Mucosa of descending colon (tissue), 3 donors: Measurements from ENCODE around the gene HUNK. TPM values are rescaled to one million over a fixed set of nuclear protein-coding genes. Genes with fewer than 3 reads are reported as not detected.

Experiments
- ATAC-seq: fragments of 200-7000 bp; cut with Tn5 transposase; one replicate; pipeline ENCODE4 v1.9.1; 2020; ENCODE audit warnings: mild to moderate bottlenecking, moderate library complexity
- DNase-seq, 3 donors: peaks; one replicate each; pipeline ENCODE4 v3.0.0-alpha.2; 2020
- H3K36me3 ChIP-seq: fragments of 200-600 bp; one replicate; pipeline ENCODE4 v1.8.0; 2021; ENCODE audit warnings: low read depth, mild to moderate bottlenecking
- H3K4me1 ChIP-seq: fragments of 200-600 bp; one replicate; pipeline ENCODE4 v1.8.0; 2021; ENCODE audit warnings: low read depth, mild to moderate bottlenecking
- H3K4me3 ChIP-seq: fragments of 200-600 bp; one replicate; pipeline ENCODE4 v1.8.0; 2021; ENCODE audit warnings: mild to moderate bottlenecking
- H3K9me3 ChIP-seq: fragments of 200-600 bp; one replicate; pipeline ENCODE4 v1.8.0; 2021; ENCODE audit warnings: mild to moderate bottlenecking
- intact Hi-C, 2 donors: fragments of 100-400 bp; cut with DNase I in 1 of 2; cut with micrococcal nuclease in 1 of 2; formaldehyde crosslinking; loops; one replicate each; pipeline versions ENCODE4 v1.11.0 to v1.11.1; 2022; cut with DNase I, micrococcal nuclease
- total RNA-seq, 3 donors: library from RNA; stranded (reverse); fragmentation: NEBNext Ultra II Directional in 2 of 3; extraction: Animal tissue kit (Norgen Biotek cat#: 25700) in 2 of 3; gene quantifications; one replicate each; pipeline versions ENCODE4 v1.2.1 to v1.2.4, GENCODE V29; 2021 to 2023
- TF ChIP-seq, protein P1 (sequence below): fragments of 200-600 bp; IDR thresholded peaks from one replicate; pipeline ENCODE4 v1.8.0; 2022; ENCODE audit warnings: antibody characterized with exemption, mild to moderate bottlenecking
- donor health status: DM: no; HTN: no; CAD: no; lungs with moderate emphysema.
- donor health status: DM: no; HTN: no; CAD: no.
- donor health status: DM: no; HTN: yes; CAD: no.

Gene HUNK
- total RNA-seq, 3 donors from 2014 or later: 3.8 to 12.3 (median 11.0) TPM

DNA sequence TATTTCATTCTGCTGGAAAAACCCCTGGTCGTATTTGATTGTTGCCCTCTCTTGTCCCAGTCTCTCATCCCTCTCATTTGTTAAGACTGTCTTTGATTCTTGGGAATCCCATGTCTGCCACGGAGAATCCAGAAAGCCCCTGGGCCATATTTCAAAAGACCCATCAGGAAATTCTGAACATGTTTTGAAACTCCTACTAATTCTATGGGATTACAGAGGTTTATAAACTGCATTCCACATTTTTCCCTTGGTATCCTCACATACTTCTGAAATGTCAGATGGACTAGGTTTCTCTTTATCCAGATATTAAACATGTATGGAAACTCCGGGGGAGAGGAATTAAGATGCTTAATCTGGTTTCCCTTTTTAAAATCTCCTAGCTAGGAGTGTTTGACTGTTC lies 80.0 kb downstream of the HUNK start:
- intact Hi-C loops: no loop called here

DNA sequence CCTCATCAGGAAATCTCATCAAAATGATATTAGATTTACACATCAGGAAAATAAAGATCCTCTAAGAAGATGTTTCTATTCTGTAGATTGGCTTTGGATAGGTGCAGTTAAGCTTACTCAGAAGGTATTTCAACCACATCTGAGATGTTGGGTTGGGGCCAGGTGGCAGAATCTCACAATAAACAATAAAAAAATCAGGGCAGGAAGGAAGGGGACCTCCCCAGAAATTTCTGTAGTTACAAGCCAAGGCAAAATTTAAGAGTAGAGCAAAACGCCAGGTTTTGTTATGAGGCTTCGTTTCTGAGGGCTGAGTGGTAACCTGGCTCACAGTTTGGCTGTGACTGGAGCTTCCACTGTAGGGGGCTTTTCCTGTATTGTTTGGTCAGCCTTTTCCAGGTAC lies 84.8 kb downstream of the HUNK start:
- H3K4me3 ChIP-seq: no peak overlapping the region
- intact Hi-C loops: no loop called here
- no peaks in the 10 kb centered on the region for H3K36me3 ChIP-seq
- TF ChIP-seq, protein P1, sequence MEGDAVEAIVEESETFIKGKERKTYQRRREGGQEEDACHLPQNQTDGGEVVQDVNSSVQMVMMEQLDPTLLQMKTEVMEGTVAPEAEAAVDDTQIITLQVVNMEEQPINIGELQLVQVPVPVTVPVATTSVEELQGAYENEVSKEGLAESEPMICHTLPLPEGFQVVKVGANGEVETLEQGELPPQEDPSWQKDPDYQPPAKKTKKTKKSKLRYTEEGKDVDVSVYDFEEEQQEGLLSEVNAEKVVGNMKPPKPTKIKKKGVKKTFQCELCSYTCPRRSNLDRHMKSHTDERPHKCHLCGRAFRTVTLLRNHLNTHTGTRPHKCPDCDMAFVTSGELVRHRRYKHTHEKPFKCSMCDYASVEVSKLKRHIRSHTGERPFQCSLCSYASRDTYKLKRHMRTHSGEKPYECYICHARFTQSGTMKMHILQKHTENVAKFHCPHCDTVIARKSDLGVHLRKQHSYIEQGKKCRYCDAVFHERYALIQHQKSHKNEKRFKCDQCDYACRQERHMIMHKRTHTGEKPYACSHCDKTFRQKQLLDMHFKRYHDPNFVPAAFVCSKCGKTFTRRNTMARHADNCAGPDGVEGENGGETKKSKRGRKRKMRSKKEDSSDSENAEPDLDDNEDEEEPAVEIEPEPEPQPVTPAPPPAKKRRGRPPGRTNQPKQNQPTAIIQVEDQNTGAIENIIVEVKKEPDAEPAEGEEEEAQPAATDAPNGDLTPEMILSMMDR: no peak
- no peak for DNase-seq
- H3K9me3 ChIP-seq: no peaks in the 10 kb centered on the region
- no peaks in the 10 kb centered on the region for H3K4me1 ChIP-seq
- no peak for ATAC-seq

More for the DNA sequence above, 80.0 kb downstream of the HUNK start:
- Histone ChIP-seq H3K9me3 (no peaks in the 10 kb centered on the region), H3K4me1 (no peaks in the 10 kb centered on the region), H3K4me3 (no peak overlapping the region), H3K36me3 (no peaks in the 10 kb centered on the region)
- DNase-seq (no peak), ATAC-seq (no peak)
- TF ChIP-seq, protein P1: no peak

DNA sequence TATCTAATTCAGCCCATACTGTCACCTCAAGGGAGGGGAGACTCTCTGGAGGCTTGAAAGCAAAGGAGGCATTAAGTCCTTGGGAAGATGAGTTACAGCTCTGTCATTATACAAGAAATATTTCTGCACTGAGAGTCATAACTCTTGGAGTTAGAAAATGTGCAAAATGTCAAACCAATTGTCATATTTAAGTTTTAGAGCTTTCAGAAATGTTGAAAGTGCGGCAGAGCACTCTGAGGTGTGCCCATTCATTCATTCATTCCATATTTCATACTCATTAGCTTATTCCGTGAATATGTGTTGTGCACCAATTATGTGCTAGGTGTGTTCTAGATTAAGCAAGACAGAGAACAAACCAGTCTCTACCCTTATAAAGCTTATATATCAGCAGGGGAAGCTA lies 87.1 kb downstream of the HUNK start:
- Histone ChIP-seq H3K9me3 (no peaks in the 10 kb centered on the region), H3K36me3 (no peaks in the 10 kb centered on the region), H3K4me3 (no peak overlapping the region), H3K4me1 (no peaks in the 10 kb centered on the region)
- intact Hi-C loops: no loop called here
- no peak for ATAC-seq
- no peak for DNase-seq
- TF ChIP-seq, protein P1: no peak

DNA sequence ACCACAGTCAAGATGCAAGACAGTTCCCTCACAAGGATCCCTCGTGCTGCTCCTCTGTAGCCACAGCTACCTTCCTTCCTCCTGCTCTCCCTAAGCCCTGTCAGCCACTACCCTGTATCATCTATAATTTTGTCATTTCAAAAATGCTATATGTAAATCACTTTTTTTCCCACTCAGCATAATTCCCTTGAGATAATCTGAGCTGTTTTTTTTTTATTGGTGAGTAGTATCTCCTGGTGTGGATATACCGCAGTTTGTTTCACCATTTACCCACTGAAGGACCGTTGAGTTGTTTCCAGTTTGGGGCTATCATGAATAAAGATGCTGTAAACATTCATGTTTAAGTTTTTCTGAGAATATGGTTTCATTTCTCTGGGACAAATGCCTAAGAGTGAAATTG lies 88.2 kb downstream of the HUNK start:
- intact Hi-C loops: no loop called here
- TF ChIP-seq, protein P1: no peak
- DNase-seq: no peak

DNA sequence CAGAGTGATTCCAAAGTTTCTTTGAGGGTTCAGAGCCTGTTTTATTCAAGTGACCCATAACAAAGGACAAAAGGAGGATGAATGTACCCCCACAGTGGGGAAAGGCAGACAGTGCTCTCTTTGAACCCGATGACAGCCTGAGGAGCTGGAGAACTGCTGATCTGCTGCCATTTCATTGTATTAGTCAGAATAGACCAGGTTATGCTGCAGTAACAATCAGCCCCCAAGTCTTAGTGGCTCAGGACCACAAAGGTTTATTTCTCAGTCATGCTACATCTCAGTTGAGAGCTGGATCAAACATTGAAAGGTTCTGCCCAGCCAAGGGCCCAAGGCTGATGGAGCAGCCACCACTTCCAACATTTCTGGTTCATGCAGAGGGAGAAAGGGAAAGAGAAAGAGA lies 88.9 kb downstream of the HUNK start:
- TF ChIP-seq, protein P1: no peak
- no peak for ATAC-seq
- intact Hi-C loops: no loop called here

More for the DNA sequence above, 88.2 kb downstream of the HUNK start:
- Histone ChIP-seq H3K4me1 (no peaks in the 10 kb centered on the region), H3K4me3 (no peak overlapping the region), H3K36me3 (no peaks in the 10 kb centered on the region), H3K9me3 (no peaks in the 10 kb centered on the region)
- no peak for ATAC-seq

DNA sequence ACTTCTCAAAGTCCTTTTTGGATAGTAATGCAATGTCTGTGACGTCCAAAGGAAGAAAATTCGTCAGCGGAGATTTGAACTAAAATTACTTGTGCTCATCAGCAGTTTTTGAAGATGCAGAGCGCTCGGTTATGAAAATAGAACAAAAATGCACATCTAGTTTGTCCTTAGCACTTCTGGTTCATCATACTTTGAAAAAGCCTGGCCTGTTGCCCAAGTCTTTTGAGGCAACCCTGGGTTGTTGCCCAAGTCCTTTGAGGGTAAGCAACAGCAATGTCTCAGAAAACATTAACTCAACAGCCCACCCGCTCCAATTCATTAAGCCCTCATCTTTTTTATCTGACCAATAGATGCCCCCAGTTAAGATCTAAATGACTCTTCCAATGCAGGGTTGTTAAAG lies 91.9 kb downstream of the HUNK start:
- no peaks in the 10 kb centered on the region for H3K4me1 ChIP-seq
- DNase-seq (no peak), ATAC-seq (no peak)
- intact Hi-C loops: no loop called here
- TF ChIP-seq, protein P1: no peak
- H3K36me3 ChIP-seq: no peaks in the 10 kb centered on the region
- H3K9me3 ChIP-seq: no peaks in the 10 kb centered on the region
- H3K4me3 ChIP-seq: no peak overlapping the region

More for the DNA sequence above, 88.9 kb downstream of the HUNK start:
- no peak overlapping the region for H3K4me3 ChIP-seq
- H3K4me1 ChIP-seq: no peaks in the 10 kb centered on the region
- H3K9me3 ChIP-seq: no peaks in the 10 kb centered on the region
- no peak for DNase-seq
- no peaks in the 10 kb centered on the region for H3K36me3 ChIP-seq
